WTC11 (cell line): ENCODE results near the gene PIWIL1. TPM values are rescaled to one million over a fixed set of nuclear protein-coding genes. Genes with fewer than 3 reads are reported as not detected.

Experiments used
- ATAC-seq: fragments of 200-7000 bp; cut with Tn5 transposase; 2 replicates; pipeline ENCODE4 v1.10.0; 2021; ENCODE audit warnings: mild to moderate bottlenecking, moderate library complexity
- CTCF ChIA-PET: fragments of 300-600 bp; sonication (Branson Sonifier 250); formaldehyde crosslinking; loops from one replicate; lab custom pipeline; 2021; ENCODE audit warnings: antibody characterized with exemption; lab: Charles Lee
- POLR2A ChIA-PET: fragments of 350-600 bp; sonication (Branson Sonifier 250); formaldehyde crosslinking; loops from one replicate; lab custom pipeline; 2021; ENCODE audit warnings: antibody characterized with exemption; lab: Charles Lee
- DNase-seq: peaks from one replicate; pipeline ENCODE4 v3.0.0; 2021; ENCODE audit warnings: low spot score
- H3K27ac Mint-ChIP-seq: 2 replicates; pipeline ENCODE4 v1.8.0; 2021; ENCODE audit warnings: mixed read lengths
- H3K27me3 Mint-ChIP-seq: 2 replicates; pipeline ENCODE4 v1.8.0; 2021; ENCODE audit warnings: low read depth, mild to moderate bottlenecking, moderate library complexity, mixed read lengths
- H3K36me3 Mint-ChIP-seq: 2 replicates; pipeline ENCODE4 v1.8.0; 2021; ENCODE audit warnings: mixed read lengths
- H3K4me1 Mint-ChIP-seq: 2 replicates; pipeline ENCODE4 v1.8.0; 2022; ENCODE audit warnings: mixed read lengths
- H3K4me3 Mint-ChIP-seq: 2 replicates; pipeline ENCODE4 v1.8.0; 2021; ENCODE audit warnings: mild to moderate bottlenecking, moderate library complexity, mixed read lengths
- H3K9me3 Mint-ChIP-seq: 2 replicates; pipeline ENCODE4 v1.8.0; 2021; ENCODE audit warnings: mixed read lengths
- AFF4 ChIP-seq: sonication (generic); formaldehyde crosslinking; IDR thresholded peaks from 2 replicates; pipeline ENCODE4 v1.8.1; 2023; ENCODE audit warnings: mild to moderate bottlenecking, missing genetic modification reagents, borderline replicate concordance
- ATF1 ChIP-seq: sonication (generic); formaldehyde crosslinking; IDR thresholded peaks from 2 replicates; pipeline ENCODE4 v1.8.1; 2023; ENCODE audit warnings: mild to moderate bottlenecking, moderate library complexity, missing genetic modification reagents
- CDX4 ChIP-seq: fragments of 250-450 bp; sonication (Bioruptor Pico); IDR thresholded peaks from 2 replicates; pipeline ENCODE4 v1.9.0; 2021; ENCODE audit warnings: moderate library complexity, mild to moderate bottlenecking, inconsistent platforms, borderline replicate concordance
- CTCF ChIP-seq: fragments of 200-600 bp; IDR thresholded peaks from 2 replicates; pipeline ENCODE4 v1.8.0; 2022; ENCODE audit warnings: antibody characterized with exemption
- GABPB1 ChIP-seq: sonication (generic); formaldehyde crosslinking; IDR thresholded peaks from 2 replicates; pipeline ENCODE4 v1.8.1; 2023; ENCODE audit warnings: mild to moderate bottlenecking, missing genetic modification reagents
- GTF2I ChIP-seq: fragments of 250-450 bp; sonication (Bioruptor Pico); conservative IDR thresholded peaks from 2 replicates; pipeline ENCODE4 v1.4.0; 2021; ENCODE audit warnings: mild to moderate bottlenecking
- MAX ChIP-seq: sonication (generic); formaldehyde crosslinking; IDR thresholded peaks from 2 replicates; pipeline ENCODE4 v1.8.0; 2022; ENCODE audit warnings: mild to moderate bottlenecking, missing genetic modification reagents
- NFATC4 ChIP-seq: fragments of 250-450 bp; sonication (Bioruptor Pico); IDR thresholded peaks from 2 replicates; pipeline ENCODE4 v1.9.0; 2021; ENCODE audit warnings: mild to moderate bottlenecking
- PRDM15 ChIP-seq: sonication (generic); formaldehyde crosslinking; IDR thresholded peaks from 2 replicates; pipeline ENCODE4 v1.8.0; 2022; ENCODE audit warnings: missing genetic modification reagents
- TEAD1 ChIP-seq: sonication (generic); formaldehyde crosslinking; IDR thresholded peaks from 2 replicates; pipeline ENCODE4 v1.8.0; 2022; ENCODE audit warnings: mild to moderate bottlenecking, missing genetic modification reagents
- TEAD4 ChIP-seq: sonication (generic); formaldehyde crosslinking; IDR thresholded peaks from 2 replicates; pipeline ENCODE4 v1.8.0; 2022; ENCODE audit warnings: mild to moderate bottlenecking, missing genetic modification reagents
- TP53 ChIP-seq: sonication (generic); formaldehyde crosslinking; IDR thresholded peaks from 2 replicates; pipeline ENCODE4 v1.8.1; 2023; ENCODE audit warnings: mild to moderate bottlenecking, missing genetic modification reagents
- ZMAT4 ChIP-seq: fragments of 250-450 bp; sonication (Bioruptor Pico); IDR thresholded peaks from 2 replicates; pipeline ENCODE4 v1.9.0; 2021; ENCODE audit warnings: mild to moderate bottlenecking
- ZNF138 ChIP-seq: sonication (generic); formaldehyde crosslinking; conservative IDR thresholded peaks from 2 replicates; pipeline ENCODE4 v1.8.1; 2022; ENCODE audit warnings: mild to moderate bottlenecking, moderate library complexity, missing genetic modification reagents
- ZNF219 ChIP-seq: sonication (generic); formaldehyde crosslinking; IDR thresholded peaks from 2 replicates; pipeline ENCODE4 v1.8.0; 2023; ENCODE audit warnings: missing genetic modification reagents, mild to moderate bottlenecking, borderline replicate concordance
- ZNF416 ChIP-seq: fragments of 250-450 bp; sonication (Bioruptor Pico); IDR thresholded peaks from 2 replicates; pipeline ENCODE4 v1.9.0; 2021; ENCODE audit warnings: mild to moderate bottlenecking, inconsistent platforms
- ZNF425 ChIP-seq: fragments of 250-450 bp; sonication (Bioruptor Pico); conservative IDR thresholded peaks from 2 replicates; pipeline ENCODE4 v1.9.0; 2021; ENCODE audit warnings: mild to moderate bottlenecking
- total RNA-seq: library from RNA; stranded (reverse); gene quantifications from 3 replicates; pipeline ENCODE4 v1.2.3, GENCODE V29; 2021

Gene PIWIL1
- total RNA-seq, 1 experiment from 2014 or later: not detected

GRCh38 chr12:130394906-130395305 lies 57.2 kb downstream of the PIWIL1 start:
- TF ChIP-seq ATF1 (CRISPR knock-in tag): no peak
- no peak for TF ChIP-seq MAX
- TF ChIP-seq ZNF425: no peak
- TF ChIP-seq TP53 (CRISPR knock-in tag): no peak
- no peak for TF ChIP-seq ZNF138 (CRISPR knock-in tag)
- no peak for TF ChIP-seq CDX4 (CRISPR knock-in tag)
- no peak for TF ChIP-seq GABPB1 (CRISPR knock-in tag)
- TF ChIP-seq ZMAT4: no peak
- ChIA-PET POLR2A (no interaction called here), CTCF (no interaction called here)
- Mint-ChIP-seq H3K4me1 (peaks cover 11% of the 10 kb centered on the region), H3K9me3 (peaks cover 62% of the 10 kb centered on the region), H3K36me3 (peaks cover 20% of the 10 kb centered on the region), H3K27ac (no peak overlapping the region), H3K27me3 (no peaks in the 10 kb centered on the region; the same call in 1 of the 2 replicates), H3K4me3 (no peak overlapping the region)
- DNase-seq: no peak
- ATAC-seq: no peak; the same call in 1 of the 2 replicates

GRCh38 chr12:130396667-130397066 lies 59.0 kb downstream of the PIWIL1 start:
- TF ChIP-seq PRDM15 (CRISPR knock-in tag) (no peak), AFF4 (CRISPR knock-in tag) (no peak), TEAD1 (no peak), ZNF219 (CRISPR knock-in tag) (no peak), CTCF (no peak), ZNF416 (CRISPR knock-in tag) (no peak), NFATC4 (CRISPR knock-in tag) (no peak), GTF2I (no peak), TEAD4 (no peak)
- no peak overlapping the region for H3K27ac Mint-ChIP-seq
- peaks cover 18% of the 10 kb centered on the region for H3K36me3 Mint-ChIP-seq
- DNase-seq: no peak
- peaks cover 60% of the 10 kb centered on the region for H3K9me3 Mint-ChIP-seq
- no peaks in the 10 kb centered on the region for H3K27me3 Mint-ChIP-seq
- peaks cover 11% of the 10 kb centered on the region for H3K4me1 Mint-ChIP-seq
- no peak overlapping the region for H3K4me3 Mint-ChIP-seq
- ATAC-seq: no peak
- ChIA-PET POLR2A (no interaction called here), CTCF (no interaction called here)
